HFFc6 (cell line): ENCODE results near the gene TTC7B. TPM values are rescaled to one million over a fixed set of nuclear protein-coding genes. Genes with fewer than 3 reads are reported as not detected.

Experiments
- DNase-seq: peaks from one replicate; pipeline ENCODE4 v3.0.0-alpha.2; 2018
- H3K27ac Mint-ChIP-seq: 2 replicates; pipeline ENCODE4 v1.8.0; 2020; ENCODE audit warnings: mild to moderate bottlenecking, mixed read lengths
- H3K27me3 Mint-ChIP-seq: 2 replicates; pipeline ENCODE4 v1.8.0; 2021; ENCODE audit warnings: mild to moderate bottlenecking, moderate library complexity, mixed read lengths; ENCODE audit not compliant: insufficient read depth
- H3K36me3 Mint-ChIP-seq: 2 replicates; pipeline ENCODE4 v1.8.0; 2021; ENCODE audit warnings: low read depth, mixed read lengths
- H3K4me1 Mint-ChIP-seq: 2 replicates; pipeline ENCODE4 v1.8.0; 2020; ENCODE audit warnings: low read depth, mixed read lengths
- H3K4me3 Mint-ChIP-seq: 2 replicates; pipeline ENCODE4 v1.8.0; 2020; ENCODE audit warnings: mild to moderate bottlenecking, moderate library complexity, mixed read lengths
- H3K9me3 Mint-ChIP-seq: 2 replicates; pipeline ENCODE4 v1.8.0; 2020; ENCODE audit warnings: mild to moderate bottlenecking, mixed read lengths
- total RNA-seq, 6 experiments: library from RNA; stranded (reverse); fragmentation: NEBNext Ultra II Directional; extraction: Animal tissue kit (Norgen Biotek cat#: 25700); gene quantifications; 2 replicates in 1 of 6; 3 replicates in 5 of 6; pipeline ENCODE4 v1.2.3, GENCODE V29; 2021
- TF ChIP-seq, protein P1 (sequence below): fragments of 200-600 bp; sonication (generic); IDR thresholded peaks from 2 replicates; pipeline ENCODE4 v1.5.0; 2021; ENCODE audit warnings: antibody characterized with exemption, mild to moderate bottlenecking

The TTC7B gene
- total RNA-seq, 6 experiments from 2014 or later, result 34.6 to 46.9 (median 40.9) TPM

DNA sequence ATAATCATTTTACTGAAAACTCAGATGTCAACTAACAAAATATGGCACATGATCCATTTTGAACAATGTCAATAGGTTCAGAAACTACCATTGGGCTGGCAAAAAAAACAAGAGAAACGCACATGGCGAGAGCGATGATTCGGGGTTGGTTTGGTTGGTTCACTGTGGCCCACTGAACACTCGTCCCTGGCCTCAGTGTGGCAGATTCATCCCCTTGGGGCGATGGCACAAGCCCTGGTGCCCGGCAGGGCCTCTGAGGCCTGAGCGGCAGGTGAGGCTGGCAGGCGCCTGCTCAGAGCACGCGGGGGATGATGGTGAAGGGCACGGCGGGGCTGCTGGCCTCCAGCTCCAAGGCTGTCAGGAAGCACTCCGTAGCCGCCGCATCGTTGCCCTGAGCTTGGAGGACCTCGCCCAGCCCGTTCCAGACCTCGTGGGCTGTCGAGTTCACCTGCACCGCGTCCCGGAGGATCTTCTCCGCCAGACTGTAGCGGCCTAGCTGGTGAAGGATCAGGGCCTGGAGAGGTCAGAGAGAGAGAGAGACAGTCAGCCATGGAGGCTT lies 275.1 kb downstream of the TTC7B start:
- no peaks in the 10 kb centered on the region for H3K9me3 Mint-ChIP-seq
- TF ChIP-seq, protein P1, sequence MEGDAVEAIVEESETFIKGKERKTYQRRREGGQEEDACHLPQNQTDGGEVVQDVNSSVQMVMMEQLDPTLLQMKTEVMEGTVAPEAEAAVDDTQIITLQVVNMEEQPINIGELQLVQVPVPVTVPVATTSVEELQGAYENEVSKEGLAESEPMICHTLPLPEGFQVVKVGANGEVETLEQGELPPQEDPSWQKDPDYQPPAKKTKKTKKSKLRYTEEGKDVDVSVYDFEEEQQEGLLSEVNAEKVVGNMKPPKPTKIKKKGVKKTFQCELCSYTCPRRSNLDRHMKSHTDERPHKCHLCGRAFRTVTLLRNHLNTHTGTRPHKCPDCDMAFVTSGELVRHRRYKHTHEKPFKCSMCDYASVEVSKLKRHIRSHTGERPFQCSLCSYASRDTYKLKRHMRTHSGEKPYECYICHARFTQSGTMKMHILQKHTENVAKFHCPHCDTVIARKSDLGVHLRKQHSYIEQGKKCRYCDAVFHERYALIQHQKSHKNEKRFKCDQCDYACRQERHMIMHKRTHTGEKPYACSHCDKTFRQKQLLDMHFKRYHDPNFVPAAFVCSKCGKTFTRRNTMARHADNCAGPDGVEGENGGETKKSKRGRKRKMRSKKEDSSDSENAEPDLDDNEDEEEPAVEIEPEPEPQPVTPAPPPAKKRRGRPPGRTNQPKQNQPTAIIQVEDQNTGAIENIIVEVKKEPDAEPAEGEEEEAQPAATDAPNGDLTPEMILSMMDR, result no peak
- H3K4me3 Mint-ChIP-seq, result no peak overlapping the region
- no peaks in the 10 kb centered on the region for H3K4me1 Mint-ChIP-seq
- no peak for DNase-seq
- H3K27me3 Mint-ChIP-seq, result peaks cover 2% of the 10 kb centered on the region; the same call in 1 of the 2 replicates
- no peak overlapping the region for H3K27ac Mint-ChIP-seq
- H3K36me3 Mint-ChIP-seq, result no peaks in the 10 kb centered on the region

DNA sequence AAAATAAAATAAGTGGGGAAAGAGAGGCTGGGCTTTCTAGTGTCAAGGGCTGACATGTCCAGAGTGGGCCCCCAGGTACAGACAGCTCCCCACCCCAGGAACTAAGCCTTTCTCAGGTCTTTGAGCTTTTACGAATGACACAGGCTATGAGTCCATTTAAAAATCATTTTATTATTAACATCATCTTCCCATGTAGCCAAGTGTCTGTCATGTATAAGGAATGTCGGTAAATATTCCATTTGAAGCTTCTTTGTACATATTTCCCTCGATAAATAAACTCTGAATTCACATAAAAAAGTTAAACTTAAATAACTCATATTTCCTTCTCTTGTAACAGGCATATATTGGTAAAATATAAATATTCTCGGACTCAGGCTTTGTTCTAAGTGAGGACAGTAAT lies 275.8 kb downstream of the TTC7B start:
- no peak overlapping the region for H3K27ac Mint-ChIP-seq
- no peaks in the 10 kb centered on the region for H3K4me1 Mint-ChIP-seq
- H3K36me3 Mint-ChIP-seq, result no peaks in the 10 kb centered on the region
- DNase-seq, result no peak
- TF ChIP-seq, protein P1, result no peak
- peaks cover 3% of the 10 kb centered on the region; the same call in 1 of the 2 replicates for H3K27me3 Mint-ChIP-seq
- H3K9me3 Mint-ChIP-seq, result no peaks in the 10 kb centered on the region
- H3K4me3 Mint-ChIP-seq, result no peak overlapping the region

DNA sequence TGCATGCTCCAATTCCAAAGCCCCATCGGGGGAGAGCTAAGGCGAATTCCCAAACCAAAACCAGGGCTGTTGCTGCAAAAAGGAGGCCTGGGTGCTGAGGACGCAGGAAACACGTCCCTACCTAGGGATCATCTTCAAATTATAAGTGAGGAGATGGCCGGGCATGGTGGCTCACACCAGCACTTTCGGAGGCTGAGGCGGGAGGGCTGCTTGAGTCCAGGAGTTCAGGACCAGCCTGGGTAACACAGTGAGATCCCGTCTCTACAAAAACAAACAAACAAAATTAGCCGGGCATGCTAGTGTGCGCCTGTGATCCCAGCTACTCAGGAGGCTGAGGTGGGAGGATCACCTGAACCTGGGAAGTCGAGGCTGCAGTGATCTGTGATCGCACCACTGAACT lies 276.2 kb downstream of the TTC7B start:
- Mint-ChIP-seq H3K27ac (no peak overlapping the region), H3K4me3 (no peak overlapping the region)

DNA sequence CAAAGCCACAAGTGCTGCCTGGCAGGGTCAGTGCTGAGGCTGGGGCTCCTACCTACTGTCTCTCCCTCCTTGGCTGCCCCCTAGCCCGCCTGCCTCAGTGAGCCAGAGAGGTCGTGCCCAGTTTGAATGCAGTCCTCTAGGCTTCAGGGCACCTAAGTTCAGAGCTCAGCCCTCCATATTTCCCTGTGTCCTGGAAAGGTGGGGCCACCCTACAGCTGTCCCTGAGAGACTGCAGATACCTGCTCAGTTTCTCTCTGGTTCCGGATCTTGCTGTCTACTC lies 276.8 kb downstream of the TTC7B start:
- no peak overlapping the region for H3K4me3 Mint-ChIP-seq
- H3K36me3 Mint-ChIP-seq, result no peaks in the 10 kb centered on the region
- no peak for DNase-seq
- no peaks in the 10 kb centered on the region for H3K4me1 Mint-ChIP-seq
- no peak overlapping the region for H3K27ac Mint-ChIP-seq
- H3K27me3 Mint-ChIP-seq, result peaks cover 5% of the 10 kb centered on the region; the same call in 1 of the 2 replicates
- H3K9me3 Mint-ChIP-seq, result no peaks in the 10 kb centered on the region
- TF ChIP-seq, protein P1, result no peak

More for the DNA sequence above, 276.2 kb downstream of the TTC7B start:
- Mint-ChIP-seq H3K36me3 (no peaks in the 10 kb centered on the region), H3K9me3 (no peaks in the 10 kb centered on the region), H3K4me1 (no peaks in the 10 kb centered on the region), H3K27me3 (peaks cover 5% of the 10 kb centered on the region; the same call in 1 of the 2 replicates)
- no peak for DNase-seq
- TF ChIP-seq, protein P1, result no peak

DNA sequence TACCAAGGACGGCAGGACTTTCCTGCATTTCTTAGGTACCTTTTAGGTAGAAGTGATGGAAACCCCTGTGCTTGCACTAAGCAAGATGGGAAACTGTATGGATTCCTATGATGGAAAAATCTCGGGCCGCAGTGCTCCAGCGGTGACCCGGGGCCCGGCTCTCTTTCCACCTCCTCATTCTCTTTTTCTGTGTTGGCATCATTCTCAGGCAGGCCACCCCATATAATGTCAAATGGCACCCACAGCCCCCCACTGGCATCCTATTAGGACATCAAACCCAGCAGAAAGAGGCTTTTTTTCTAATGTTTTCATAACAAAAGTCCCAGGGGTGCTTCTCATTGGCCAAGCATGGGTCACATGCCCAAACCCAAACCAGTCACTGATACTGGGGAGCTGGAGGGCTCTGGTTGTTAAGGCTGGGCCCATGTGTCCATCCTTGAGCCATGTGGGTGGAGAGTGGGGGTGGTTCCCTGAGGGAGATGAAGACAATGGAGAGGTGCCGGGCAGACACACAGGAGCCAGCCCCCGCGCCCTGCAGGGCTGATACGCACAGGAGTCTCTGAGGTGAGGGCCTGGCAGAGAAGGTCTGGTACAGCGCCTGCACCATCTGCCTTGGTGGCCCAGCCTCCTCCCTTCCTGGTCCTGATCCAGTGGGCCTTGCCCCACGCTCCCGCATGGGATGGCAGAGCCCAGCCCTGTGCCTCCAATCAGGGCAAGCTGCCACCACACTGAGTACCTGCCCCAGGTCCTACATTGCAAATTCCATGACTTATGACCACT lies 277.3 kb downstream of the TTC7B start:
- H3K27ac Mint-ChIP-seq, result no peak overlapping the region
- TF ChIP-seq, protein P1, result no peak
- H3K9me3 Mint-ChIP-seq, result no peaks in the 10 kb centered on the region
- H3K36me3 Mint-ChIP-seq, result no peaks in the 10 kb centered on the region
- peaks cover 5% of the 10 kb centered on the region for H3K4me1 Mint-ChIP-seq
- no peak overlapping the region for H3K4me3 Mint-ChIP-seq
- DNase-seq, result no peak
- peaks cover 5% of the 10 kb centered on the region; the same call in 1 of the 2 replicates for H3K27me3 Mint-ChIP-seq
